HG03025 (cell line): ENCODE results near the gene LIPJ.
A peak's percentile ranks its signal among the peaks of the same experiment; 100 is the strongest.

Source experiments
- ATAC-seq: cut with Tn5 transposase; IDR thresholded peaks from one replicate; pipeline ENCODE4 v1.9.1; 2021; ENCODE audit warnings: mild to moderate bottlenecking, moderate library complexity; ENCODE audit not compliant: unreplicated experiment, low FRiP score

Gene LIPJ, protein sequence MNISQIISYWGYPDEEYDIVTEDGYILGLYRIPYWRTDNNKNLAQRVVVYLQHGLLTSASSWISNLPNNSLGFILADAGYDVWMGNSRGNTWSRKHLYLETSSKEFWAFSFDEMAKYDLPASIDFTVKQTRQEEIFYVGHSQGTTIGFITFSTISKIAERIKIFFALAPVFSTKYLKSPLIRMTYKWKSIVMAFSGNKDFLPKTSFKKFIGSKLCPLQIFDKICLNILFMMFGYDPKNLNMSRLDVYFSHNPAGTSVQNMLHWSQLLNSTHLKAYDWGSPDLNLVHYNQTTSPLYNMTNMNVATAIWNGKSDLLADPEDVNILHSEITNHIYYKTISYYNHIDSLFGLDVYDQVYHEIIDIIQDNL

GRCh38 chr10:88586462-88586861 is at the start of gene LIPJ:
Gene LIPJ, plus strand, starts transcription at chr10:88586762. Its CDS starts 3,926 bp downstream, at chr10:88590688.
- ATAC-seq: no peak

DNA sequence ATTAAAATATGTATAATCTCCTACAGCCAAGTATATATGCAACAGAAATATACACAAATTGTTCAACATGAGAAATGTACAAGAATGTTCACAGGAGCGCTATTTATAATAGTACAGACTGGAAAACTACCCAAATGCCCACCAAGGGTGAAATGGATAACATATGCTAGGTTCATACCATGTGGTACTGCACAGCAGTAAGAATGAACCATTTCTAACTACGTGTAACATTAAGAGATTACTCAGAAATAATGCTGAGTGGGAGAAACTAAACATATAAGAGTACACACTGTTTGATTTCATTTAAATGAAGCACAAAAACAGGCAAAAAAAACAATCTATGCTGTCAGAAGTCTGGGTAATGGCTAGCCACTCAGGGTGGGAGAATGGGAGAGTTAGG is 49.2 kb upstream of the LIPJ start:
- ATAC-seq: no peak

DNA sequence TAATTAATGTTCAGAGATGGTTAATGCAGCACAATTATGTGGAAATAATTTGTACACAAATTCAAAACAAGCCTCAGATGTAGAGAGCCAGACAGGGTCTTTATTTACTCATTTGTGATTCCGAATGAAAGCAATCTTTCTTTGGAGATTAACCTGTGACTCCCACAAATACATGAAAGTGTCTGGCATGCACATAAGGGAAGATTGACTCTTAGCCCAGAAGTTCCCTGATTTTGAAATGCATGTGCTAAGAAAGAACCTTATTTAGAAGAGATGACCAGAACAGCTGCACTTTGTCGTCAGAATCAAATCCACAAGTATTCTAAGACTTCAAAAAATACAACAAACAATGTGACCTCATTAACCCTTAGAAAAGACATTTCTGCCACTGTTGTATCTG is 48.5 kb upstream of the LIPJ start:
- ATAC-seq: no peak

- ATAC-seq: no peak
These were observed 46.2 kb upstream of the LIPJ start for GRCh38 chr10:88540351-88540750.

GRCh38 chr10:88541116-88541626 is 45.4 kb upstream of the LIPJ start:
- ATAC-seq: no peak

DNA sequence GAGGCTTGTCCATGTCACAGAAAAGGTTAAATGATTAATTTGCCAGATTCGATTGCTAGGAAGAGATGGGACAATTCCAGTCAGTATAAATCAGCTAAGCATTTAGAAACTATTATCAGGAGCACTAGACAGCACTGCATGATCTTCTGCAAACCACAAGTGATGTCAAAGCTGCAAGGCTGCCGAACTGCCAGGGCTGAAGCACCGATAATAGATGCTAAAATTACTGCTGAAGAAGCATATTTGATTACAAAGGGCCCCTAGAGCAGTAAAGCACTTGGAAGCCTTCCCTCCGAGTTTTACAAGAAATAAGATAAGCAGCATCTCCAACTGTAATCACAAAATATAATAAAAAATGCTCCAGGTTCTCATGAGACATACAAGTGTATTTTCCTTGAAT is 44.0 kb upstream of the LIPJ start:
- no peak for ATAC-seq

DNA sequence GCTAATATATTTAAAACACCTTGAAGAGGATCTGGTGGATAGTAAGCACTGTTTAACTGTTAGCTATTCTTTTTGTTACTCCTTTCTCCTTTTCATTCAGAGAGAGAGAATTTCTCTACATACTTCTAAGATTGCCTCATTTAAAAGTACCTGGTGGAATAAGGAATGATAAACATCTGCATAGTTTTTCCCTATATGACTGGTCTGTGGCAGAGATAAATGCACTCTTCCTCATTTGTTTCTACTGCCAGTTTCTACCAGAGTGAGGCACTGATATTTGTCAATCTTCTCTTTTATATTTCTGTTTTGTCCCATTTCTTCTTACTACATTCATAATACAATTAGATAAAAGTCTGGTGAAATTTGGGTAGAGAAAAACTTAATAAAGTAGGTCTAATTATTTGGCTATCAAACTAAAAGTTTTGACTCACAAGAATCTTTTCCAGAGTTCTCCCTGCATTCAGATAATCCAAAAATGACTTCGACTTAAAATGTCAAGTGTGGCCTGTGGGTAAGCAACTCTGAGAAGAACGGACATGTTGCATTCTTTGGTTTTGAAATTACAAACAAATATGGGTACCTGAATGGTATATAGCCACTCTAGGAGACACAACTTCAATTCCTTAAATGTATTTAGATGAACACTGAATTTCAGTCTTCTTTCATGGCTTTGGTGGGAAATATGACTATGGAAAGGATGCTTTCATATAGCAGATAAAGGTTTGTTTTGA is 42.3 kb upstream of the LIPJ start:
- no peak for ATAC-seq

- ATAC-seq: no peak
These were observed 41.2 kb upstream of the LIPJ start for GRCh38 chr10:88545359-88545758.

DNA sequence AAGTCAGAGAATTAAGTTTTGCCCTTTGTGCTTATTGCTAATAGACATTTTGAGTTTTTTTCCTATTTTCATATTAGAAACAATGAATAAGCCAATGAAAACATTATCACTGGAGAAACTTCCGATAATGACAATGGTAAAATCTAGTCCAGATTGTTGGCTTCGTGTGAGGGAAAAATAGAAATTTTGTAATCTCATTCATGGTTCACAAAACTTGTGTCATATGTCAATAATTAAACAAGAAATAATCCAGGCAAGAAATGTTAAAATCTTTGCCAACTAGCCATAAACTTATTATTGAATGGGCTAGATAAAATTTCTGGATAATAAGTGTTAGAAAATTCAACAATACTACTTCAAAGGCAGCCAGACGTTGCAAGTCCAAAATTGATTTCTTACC is 40.1 kb upstream of the LIPJ start:
- ATAC-seq: no peak

DNA sequence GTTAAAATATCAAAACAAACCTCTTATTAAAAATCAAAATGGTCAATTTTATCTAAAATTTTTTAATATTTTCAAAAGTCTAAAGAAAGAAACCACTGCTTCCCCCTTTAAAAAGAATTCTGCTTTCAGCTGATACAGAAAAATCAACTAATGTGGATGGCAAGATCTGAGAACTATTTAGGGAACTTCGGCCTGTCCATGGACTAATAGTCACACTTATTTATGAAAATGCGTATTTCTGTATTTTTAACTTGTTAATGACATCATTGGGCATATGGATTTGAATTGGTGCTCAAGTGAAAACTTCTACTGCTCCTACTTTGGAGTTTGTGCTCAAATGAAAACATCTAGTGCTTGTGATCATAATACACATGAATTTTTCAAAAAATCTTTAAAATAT is 35.3 kb upstream of the LIPJ start:
- ATAC-seq: no peak

DNA sequence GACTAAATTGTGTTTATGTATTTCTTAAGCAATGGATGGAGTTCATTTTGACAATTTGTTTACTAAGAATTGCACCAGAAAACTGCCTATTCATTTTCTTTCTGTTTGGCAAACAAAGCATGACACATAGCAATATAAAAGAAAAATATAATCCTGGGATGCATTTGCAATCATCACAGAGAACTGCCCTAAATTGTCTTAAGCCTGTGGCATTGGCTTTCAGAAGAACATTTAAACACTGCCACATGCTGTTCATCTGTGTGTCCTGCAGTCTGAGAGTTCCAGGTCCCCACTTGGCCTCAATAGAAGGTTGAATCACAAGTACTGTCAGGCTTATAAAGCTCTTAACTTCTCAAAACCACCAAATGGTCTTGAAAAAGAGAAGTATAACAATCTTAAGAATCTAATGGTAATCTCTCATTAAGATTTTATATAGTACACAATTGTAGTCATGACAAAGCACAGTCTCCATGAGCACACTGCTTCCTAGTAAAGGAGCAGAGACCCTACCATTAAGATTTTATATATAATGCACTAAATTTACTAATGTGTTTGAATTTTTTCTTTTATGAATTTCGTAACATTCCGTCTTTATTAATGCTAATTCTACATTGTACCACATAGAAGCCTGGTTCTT is 33.3 kb upstream of the LIPJ start:
- ATAC-seq: no peak

DNA sequence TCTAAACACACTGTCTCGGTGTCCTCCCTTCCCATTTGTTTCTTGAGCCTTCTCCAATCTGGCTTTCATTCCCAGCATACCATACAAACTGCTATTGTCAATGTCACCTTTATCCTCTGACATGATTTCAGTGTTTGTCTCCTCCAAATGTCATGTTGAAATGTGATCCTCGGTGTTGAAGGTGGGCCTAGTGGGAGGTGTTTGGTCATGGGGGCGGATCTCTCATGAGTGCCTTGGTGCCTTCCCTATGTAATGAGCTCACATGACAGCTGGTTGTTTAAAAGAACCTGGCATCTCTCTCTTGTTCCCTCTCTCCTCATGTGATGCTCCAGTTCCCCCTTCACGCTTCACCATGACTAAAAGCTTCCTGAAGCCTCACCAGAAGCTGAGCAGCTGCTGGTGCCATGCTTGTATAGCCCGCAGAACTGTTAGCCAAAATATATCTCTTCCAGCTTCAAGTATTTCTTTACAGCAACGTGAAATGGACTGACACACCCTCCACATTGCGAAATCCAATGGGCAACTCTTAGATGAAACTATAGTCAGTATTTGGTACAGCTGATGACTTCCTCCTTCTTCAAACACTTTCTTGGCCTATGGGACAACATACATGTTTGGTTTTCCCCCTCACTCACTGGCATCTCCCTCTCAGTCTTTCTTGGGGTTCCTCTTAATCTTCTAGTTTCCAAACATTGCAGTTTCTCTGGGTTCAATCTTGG is 31.2 kb upstream of the LIPJ start:
- ATAC-seq: no peak

DNA sequence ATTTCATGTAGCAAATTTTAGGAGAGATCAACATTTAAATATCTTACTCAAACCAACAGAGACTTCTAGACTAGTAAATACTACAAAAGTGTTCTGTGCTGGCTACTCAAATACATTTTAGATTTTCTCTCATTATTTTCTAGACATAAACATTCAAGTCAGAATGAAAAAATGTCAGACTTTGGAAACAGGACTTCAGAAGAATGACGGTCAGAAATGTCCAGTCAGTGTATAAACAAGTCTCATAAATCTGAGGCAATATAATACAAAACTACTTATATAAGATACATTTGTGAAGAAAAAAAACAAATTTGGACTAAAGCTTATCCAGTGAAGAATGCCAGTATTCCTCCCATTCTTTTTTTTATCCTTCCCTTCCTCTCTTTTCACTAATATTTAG is 29.3 kb upstream of the LIPJ start:
- ATAC-seq: no peak

DNA sequence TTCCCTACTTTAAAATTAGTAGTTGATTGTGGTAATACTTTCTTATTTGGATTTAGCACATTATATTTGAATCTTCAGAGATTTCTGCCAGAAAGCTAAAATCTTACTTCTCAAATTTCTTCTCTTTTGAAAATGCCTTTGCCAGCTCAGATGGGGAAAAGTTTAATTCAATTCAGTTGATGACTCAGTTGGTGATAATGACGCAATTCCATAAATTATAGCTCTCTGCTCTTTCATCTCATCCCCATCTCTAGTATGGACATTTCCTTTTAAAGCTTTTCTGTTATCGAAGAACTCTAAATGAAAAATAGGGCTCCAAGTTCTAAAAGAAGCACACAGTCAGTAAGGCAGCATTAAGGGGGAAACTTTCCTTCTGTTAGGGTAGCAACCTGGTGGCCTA is 28.9 kb upstream of the LIPJ start:
- no peak for ATAC-seq

DNA sequence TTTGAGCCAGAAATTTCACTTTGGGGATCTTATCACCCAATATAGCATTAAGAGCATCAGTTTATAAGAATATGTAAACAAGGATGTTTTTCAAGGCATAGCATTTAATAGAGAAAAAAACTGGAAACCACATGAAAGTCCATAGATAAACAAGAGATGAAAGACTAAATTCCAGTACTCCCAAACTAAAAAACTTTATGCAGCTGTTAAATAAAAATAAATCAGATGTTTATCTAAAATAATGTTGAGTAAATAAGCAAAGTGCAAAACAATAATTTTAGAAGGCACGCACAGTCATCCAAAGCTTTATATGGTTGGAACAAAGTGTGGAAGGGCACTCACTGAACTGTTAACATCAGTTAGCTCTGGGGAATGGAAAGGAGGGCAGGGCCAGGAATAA is 24.4 kb upstream of the LIPJ start:
- no peak for ATAC-seq

- ATAC-seq: no peak
These were observed 21.5 kb upstream of the LIPJ start for GRCh38 chr10:88565072-88565471.

DNA sequence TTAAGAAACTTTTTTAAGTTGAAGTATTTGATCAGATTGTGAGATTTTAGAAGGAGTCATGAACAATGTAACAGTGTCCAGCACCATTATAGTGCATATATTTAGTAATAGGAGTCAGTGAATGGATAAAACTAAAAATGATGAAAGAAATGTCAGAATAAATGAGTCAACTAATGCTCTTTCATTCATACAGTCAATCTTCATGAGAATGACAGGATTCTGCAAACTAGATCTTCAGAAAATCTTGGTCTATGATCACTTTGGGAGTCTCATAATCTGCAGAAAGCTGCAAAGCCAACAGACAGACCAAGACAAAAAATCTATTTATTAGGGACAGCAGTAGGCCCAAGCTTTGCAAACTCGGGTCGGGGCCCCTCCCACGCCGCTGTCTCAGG is 4.2 kb upstream of the LIPJ start:
- no peak for ATAC-seq

- peak; percentile 80 for ATAC-seq
These were observed 3.6 kb upstream of the LIPJ start, which contains the start of gene RNLS for GRCh38 chr10:88582806-88583583. Gene RNLS, minus strand, starts transcription at chr10:88583318.

DNA sequence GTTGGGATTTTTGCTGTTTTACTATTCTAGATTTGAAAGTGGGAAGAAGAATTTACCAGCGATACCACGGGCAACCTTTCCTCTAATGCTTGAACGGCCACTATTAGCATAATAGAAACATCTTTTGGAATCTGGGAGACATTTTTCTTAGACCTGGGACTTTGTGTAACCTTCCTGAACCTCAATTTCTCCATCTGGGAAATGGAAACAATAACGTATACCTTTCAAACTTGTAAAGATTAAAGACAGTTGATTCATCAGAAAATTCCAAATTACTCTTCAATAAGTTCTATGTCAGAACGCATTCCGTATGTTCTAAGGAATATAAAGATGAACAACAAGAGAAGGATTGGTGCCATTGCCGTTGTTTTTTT is 3.0 kb upstream of the LIPJ start:
- no peak for ATAC-seq

DNA sequence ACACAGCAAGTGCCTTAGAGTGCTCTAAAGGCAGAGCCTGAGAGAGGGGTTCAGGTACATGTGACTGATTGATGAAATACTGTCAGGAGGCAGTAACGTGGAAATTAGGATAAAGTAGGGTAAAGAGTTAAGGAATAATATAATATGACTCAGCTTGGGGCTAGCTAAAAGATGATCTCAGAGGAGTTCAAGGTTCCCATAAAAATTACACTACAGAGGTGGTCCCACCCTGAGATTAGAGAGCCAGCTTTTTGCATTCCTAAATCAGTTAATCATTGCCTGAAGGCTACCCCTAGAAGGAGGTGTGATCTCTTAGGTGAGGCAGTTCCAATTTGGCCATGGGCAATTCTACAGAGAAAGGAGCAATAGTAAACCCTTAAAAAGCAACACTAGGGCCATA is 5.8 kb downstream of the LIPJ start:
- no peak for ATAC-seq
